Calu3 (cell line): ENCODE results near the gene RGSL1. TPM values are rescaled to one million over a fixed set of nuclear protein-coding genes. Genes with fewer than 3 reads are reported as not detected.

ENCODE experiments used
- BruUV-seq: library from RNA; stranded (reverse); fragments of 400-500 nt; replicated peaks from 2 replicates; lab custom pipeline; 2021; lab: Mats Ljungman, UMichigan
- CTCF ChIA-PET: fragments of 300-600 bp; sonication (Branson Sonifier 250); formaldehyde crosslinking; loops from one replicate; lab custom pipeline; 2022; ENCODE audit warnings: antibody characterized with exemption; lab: Charles Lee
- DNase-seq: peaks from one replicate; pipeline ENCODE4 v3.0.0; 2022
- H3K27ac Mint-ChIP-seq: one replicate; pipeline ENCODE4 v1.8.0; 2022; ENCODE audit warnings: mixed read lengths; ENCODE audit not compliant: unreplicated experiment
- H3K27me3 Mint-ChIP-seq: one replicate; pipeline ENCODE4 v1.8.0; 2022; ENCODE audit warnings: mixed read lengths; ENCODE audit not compliant: unreplicated experiment
- H3K36me3 Mint-ChIP-seq: one replicate; pipeline ENCODE4 v1.8.0; 2022; ENCODE audit warnings: mild to moderate bottlenecking, moderate library complexity, mixed read lengths; ENCODE audit not compliant: insufficient read depth, unreplicated experiment
- H3K4me1 Mint-ChIP-seq: one replicate; pipeline ENCODE4 v1.8.0; 2022; ENCODE audit warnings: mild to moderate bottlenecking, low read depth, mixed read lengths; ENCODE audit not compliant: unreplicated experiment
- H3K4me3 Mint-ChIP-seq: one replicate; pipeline ENCODE4 v1.8.0; 2022; ENCODE audit warnings: mild to moderate bottlenecking, low read depth, moderate library complexity, mixed read lengths; ENCODE audit not compliant: unreplicated experiment
- H3K9me3 Mint-ChIP-seq: one replicate; pipeline ENCODE4 v1.8.0; 2022; ENCODE audit warnings: low read depth, mixed read lengths; ENCODE audit not compliant: unreplicated experiment
- intact Hi-C: fragments of 100-400 bp; cut with micrococcal nuclease; formaldehyde crosslinking; loops from one replicate; pipeline ENCODE4 v1.10.0; 2022; ENCODE audit not compliant: unreplicated experiment
- total RNA-seq: library from RNA; stranded (reverse); gene quantifications from 2 replicates; pipeline ENCODE4 v1.2.3, GENCODE V29; 2022
- TF ChIP-seq, protein P1 (sequence below): fragments of 200-600 bp; IDR thresholded peaks from one replicate; pipeline ENCODE4 v1.8.0; 2022; ENCODE audit warnings: antibody characterized with exemption; ENCODE audit not compliant: unreplicated experiment

The RGSL1 gene
- total RNA-seq, 1 experiment from 2014 or later: not detected

DNA sequence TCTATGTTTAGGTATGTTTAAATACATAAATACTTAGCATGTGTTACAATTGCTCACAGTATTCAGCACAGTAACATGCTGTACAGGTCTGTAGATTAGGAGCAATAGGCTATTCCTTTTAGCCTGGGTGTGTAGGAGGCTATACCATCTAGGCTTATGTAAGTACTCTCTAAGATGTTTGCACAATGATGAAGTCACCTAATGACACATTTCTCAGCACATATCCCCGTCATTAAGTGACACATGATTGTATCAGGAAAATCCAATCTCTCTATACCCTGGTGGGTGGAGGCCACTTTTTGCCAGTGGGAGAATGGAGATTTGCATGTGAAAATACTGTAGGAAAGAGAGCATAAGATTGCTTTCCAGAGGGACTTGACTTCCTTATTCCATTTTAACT is 43.9 kb upstream of the RGSL1 start:
- no peaks in the 10 kb centered on the region for H3K36me3 Mint-ChIP-seq
- H3K4me3 Mint-ChIP-seq: no peak overlapping the region
- DNase-seq: no peak
- H3K27me3 Mint-ChIP-seq: peaks cover 27% of the 10 kb centered on the region
- H3K4me1 Mint-ChIP-seq: no peaks in the 10 kb centered on the region
- BruUV-seq: no TSS peak
- H3K27ac Mint-ChIP-seq: no peak overlapping the region
- intact Hi-C loops: no loop called here
- CTCF ChIA-PET: interaction anchor here (1.0 kb wide), 1 partner anchor 325 kb away, joined by 3 read pairs; no protein-coding TSS in a partner anchor
- H3K9me3 Mint-ChIP-seq: peaks cover 7% of the 10 kb centered on the region
- TF ChIP-seq, protein P1, sequence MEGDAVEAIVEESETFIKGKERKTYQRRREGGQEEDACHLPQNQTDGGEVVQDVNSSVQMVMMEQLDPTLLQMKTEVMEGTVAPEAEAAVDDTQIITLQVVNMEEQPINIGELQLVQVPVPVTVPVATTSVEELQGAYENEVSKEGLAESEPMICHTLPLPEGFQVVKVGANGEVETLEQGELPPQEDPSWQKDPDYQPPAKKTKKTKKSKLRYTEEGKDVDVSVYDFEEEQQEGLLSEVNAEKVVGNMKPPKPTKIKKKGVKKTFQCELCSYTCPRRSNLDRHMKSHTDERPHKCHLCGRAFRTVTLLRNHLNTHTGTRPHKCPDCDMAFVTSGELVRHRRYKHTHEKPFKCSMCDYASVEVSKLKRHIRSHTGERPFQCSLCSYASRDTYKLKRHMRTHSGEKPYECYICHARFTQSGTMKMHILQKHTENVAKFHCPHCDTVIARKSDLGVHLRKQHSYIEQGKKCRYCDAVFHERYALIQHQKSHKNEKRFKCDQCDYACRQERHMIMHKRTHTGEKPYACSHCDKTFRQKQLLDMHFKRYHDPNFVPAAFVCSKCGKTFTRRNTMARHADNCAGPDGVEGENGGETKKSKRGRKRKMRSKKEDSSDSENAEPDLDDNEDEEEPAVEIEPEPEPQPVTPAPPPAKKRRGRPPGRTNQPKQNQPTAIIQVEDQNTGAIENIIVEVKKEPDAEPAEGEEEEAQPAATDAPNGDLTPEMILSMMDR: no peak

DNA sequence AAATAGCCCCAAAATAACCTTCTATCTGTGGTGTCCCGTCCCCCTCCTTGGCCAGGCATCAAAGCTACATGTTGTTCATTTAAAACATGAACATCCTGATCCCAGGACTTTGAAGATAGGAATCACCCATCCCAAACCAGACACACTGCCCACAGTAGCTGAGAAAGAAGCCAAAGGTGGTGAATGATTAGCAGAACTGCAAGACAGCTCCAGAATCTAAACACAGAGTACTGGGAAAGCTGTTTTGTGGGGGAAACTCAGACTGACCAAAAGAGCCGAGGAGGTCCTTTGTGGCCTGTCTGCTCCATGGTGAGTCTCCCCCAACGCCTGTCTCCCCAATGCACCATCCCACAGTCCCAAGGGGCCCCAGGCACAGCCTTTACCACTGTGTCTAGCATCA is 42.2 kb upstream of the RGSL1 start:
- H3K27me3 Mint-ChIP-seq: peaks cover 27% of the 10 kb centered on the region
- CTCF ChIA-PET: no interaction called here
- intact Hi-C loops: no loop called here

DNA sequence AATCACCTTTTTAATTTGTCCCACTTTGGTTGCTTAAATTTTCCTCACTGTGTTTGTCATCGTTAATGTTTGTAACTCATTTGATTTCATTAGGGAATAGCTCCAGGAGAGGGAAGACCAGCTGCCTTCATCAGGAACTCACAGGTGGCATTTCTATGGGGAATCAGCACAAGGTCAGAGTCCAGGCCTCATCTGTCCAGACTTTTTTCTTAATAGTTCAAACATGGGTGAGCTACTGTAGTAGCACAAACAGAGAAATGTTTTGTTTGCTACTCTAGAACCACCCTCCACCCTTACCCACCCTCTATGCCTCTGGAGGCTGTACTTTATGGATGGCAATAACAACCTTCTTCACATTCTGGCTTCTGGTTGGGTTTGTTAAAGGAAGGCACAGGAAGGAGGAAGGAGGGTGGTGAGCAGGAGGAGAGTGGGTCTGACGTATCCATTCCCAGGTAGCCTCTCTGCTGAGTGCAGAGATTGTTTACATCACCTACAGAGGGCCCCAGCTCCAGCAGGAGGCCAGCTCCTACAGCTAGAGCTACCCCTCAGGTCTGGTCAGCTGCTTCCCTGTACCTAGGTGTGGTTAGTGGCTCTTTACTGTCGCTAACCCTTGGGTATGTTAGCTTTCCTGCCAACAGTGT is 41.4 kb upstream of the RGSL1 start:
- Mint-ChIP-seq H3K9me3 (peaks cover 7% of the 10 kb centered on the region), H3K27me3 (peaks cover 31% of the 10 kb centered on the region), H3K4me1 (no peaks in the 10 kb centered on the region), H3K36me3 (no peaks in the 10 kb centered on the region), H3K4me3 (no peak overlapping the region), H3K27ac (no peak overlapping the region)
- CTCF ChIA-PET: no interaction called here
- no peak for DNase-seq
- intact Hi-C loops: no loop called here
- BruUV-seq: no TSS peak
- TF ChIP-seq, protein P1: no peak

More for the DNA sequence above, 42.2 kb upstream of the RGSL1 start:
- no peak overlapping the region for H3K27ac Mint-ChIP-seq
- H3K9me3 Mint-ChIP-seq: peaks cover 7% of the 10 kb centered on the region
- no peak overlapping the region for H3K4me3 Mint-ChIP-seq
- H3K4me1 Mint-ChIP-seq: no peaks in the 10 kb centered on the region
- no peak for DNase-seq
- BruUV-seq: no TSS peak
- H3K36me3 Mint-ChIP-seq: no peaks in the 10 kb centered on the region
- TF ChIP-seq, protein P1: no peak

DNA sequence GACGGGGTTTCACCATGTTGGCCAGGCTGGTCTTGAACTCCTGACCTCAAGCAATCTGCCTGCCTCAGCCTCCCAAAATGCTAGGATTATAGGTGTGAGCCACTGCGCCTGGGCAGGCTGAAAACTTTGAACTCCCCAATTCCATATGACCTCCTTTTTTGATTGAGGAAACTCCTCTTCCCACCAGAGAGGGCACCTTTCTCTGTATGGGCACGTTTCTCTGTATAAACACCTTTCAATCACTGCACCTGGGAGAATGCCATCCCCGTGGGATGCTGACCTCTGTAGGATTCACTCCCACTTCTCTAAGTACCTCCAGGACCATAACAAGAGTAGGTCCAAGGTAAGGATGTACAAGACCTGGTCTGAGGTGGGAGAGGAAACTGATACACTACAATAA is 39.8 kb upstream of the RGSL1 start:
- no peaks in the 10 kb centered on the region for H3K4me1 Mint-ChIP-seq
- CTCF ChIA-PET: interaction anchor here (0.6 kb wide), 1 partner anchor 585 kb away, joined by 5 read pairs; no protein-coding TSS in a partner anchor
- DNase-seq: no peak
- no peak overlapping the region for H3K4me3 Mint-ChIP-seq
- H3K36me3 Mint-ChIP-seq: no peaks in the 10 kb centered on the region
- intact Hi-C loops: no loop called here
- peaks cover 44% of the 10 kb centered on the region for H3K27me3 Mint-ChIP-seq
- peaks cover 4% of the 10 kb centered on the region for H3K9me3 Mint-ChIP-seq
- H3K27ac Mint-ChIP-seq: no peak overlapping the region
- no TSS peak for BruUV-seq
- TF ChIP-seq, protein P1: no peak
